ENCODE results near the gene GRB10. TPM values are rescaled to one million over a fixed set of nuclear protein-coding genes. Genes with fewer than 3 reads are reported as not detected.
"Not testable (repeated sequence)": the region's sequence is repeated elsewhere in the genome, so short reads cannot be mapped to it uniquely, and the experiment has no call there.

The GRB10 gene
- polyA plus RNA-seq, 5 donors: 33.7 to 45.6 (median 38.6) TPM

- no peak for DNase-seq
Observed at GRCh38 chr7:50780436-50780835, 2.3 kb downstream of the GRB10 start.

GRCh38 chr7:50779427-50779826 is 3.3 kb downstream of the GRB10 start:
- DNase-seq: no peak

DNA sequence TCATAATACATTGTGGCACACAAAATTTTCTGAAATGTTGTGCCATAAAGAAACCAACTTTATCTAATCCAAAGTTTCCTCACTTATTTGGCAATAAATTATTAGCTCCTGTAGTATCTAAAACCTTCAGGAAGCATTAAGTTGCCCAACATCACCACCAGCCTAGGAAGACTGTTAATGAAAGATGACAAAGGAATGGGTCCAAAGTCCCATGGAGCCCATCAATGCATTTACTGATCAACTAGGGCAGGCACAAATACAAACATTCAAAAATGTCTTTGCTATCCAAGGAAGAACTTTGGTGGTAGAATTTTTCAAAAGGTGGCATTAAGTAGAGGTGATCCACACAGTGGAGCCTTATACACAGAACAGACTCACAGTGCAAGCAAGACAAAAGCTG is 4.5 kb downstream of the GRB10 start:
- no peak for DNase-seq

- no peak for DNase-seq
Observed at GRCh38 chr7:50775836-50776235, 6.9 kb downstream of the GRB10 start.

DNA sequence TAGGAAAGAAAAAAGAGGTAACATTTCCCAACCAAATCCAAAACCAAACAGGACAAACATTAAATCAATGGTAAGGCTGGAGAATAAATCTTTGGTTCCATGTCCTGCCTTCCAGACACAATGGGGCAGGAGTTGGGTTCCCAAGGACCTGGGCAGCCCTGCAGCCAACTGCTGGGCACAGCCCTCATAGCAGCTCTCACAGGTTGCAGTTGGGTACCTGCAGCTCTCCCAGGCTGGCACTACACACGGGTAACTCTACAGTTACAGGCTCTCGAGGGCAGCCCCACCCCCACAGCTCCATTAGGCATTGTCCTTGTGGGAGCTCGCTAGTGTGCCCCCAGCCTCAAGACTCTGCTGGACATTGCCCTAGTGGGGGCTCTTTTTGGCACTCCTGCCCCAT is 7.5 kb downstream of the GRB10 start:
- DNase-seq: no peak

DNA sequence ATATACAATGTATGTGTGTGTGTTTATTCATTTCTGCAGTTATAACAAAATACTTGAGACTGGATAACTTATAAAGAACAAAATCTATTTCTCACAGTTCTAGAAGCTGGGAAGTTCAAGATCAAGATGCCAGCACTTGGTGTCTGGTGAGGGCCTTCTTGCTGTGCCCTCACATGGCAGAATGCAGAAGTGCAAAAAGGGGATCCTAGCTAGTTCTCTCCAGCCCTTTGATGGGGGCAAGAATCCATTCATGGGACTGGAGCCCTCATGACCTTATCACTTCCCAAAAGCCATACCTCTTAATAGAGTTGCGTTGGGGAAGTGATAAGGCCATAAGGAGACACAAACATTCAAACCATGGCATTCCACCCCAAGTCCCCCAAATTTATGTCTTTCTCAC is 8.4 kb downstream of the GRB10 start:
- DNase-seq: no peak

- DNase-seq: not testable (repeated sequence)
Observed at GRCh38 chr7:50773071-50773470, 9.6 kb downstream of the GRB10 start.

DNA sequence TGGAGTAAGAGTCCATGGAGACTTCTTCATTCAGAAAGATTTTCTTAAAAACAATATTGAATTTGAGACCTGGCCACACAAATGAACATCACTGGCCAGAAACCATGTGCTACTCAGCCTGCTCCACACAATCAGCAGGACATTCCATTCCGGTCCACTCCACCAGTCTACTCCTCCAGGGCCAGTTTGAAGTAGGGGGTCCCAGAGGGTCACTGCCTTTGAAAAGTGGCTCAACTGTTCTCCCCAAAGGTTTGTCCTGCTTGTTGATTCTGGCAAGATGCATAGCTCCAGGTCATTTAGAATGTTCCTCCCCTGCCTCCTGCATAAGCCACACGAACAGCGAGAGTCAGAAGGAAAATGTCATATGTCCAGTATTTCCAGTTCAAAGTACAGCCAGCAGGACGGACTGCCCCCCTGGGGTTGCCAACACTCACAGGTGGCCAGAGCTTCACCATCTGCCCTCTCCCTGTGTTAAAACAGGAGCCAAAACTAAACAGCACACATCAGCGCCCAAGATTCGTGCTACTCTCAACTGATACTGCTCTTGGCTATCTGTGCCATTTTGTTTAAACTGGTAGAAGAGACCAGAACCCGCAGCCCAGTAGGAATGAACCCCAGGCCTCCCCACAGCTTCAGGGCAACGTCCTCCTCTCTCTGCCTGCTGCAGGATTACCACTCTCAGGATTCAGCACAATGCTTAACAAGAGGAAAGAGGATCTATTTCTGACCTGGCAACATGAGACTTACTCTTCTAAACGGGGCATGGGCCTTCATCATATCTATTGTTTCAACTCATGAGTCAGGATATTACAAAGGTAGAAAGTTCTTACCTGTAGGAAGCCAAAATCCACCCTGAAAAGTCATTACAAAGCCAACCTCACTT is 11.3 kb downstream of the GRB10 start:
- DNase-seq: no peak

DNA sequence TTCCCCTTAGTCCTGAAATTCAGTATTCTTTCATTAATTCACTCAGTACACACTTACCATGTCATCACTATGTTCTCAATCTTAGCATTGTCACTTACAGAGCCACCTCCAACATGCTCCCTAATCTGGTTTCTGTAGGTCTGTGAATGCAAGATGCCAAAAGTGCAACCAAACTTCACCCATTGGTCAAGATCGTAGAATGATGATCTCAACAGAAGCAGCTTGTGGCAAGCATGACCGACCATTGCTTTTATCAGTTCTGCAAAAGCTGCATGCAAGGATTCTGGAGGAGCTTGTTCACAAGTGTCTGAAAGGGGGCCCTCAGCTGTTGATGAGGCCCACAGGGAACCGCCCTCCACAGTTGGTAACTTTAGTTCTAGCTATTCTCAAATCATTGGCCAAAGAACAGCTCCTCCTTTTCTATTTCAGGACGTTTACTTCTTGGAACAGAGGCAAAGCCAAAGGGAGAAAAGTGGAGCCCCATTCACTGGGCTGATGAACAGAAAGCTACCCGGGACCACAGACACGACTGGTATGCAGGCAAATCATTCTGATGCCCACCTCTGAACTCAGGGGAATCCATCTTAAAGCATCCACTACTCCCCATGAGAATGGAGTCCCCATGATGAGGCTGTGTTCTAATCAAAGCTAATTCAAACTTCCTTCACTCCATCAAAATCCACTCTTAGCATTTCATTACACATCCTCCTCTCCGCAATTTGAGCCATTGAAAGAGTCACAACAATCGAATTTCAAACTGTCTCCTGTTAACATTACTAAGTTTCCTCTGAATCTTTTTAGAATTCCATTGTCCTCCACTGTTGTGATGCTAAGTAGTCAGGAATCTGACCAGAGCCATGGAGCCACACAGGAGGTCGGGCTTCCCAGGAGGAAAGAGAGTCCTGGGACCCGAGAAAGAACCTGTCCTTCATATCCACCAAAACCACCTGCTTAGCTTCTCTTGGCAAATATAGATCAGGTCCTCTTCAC is 13.9 kb downstream of the GRB10 start:
- DNase-seq: no peak

DNA sequence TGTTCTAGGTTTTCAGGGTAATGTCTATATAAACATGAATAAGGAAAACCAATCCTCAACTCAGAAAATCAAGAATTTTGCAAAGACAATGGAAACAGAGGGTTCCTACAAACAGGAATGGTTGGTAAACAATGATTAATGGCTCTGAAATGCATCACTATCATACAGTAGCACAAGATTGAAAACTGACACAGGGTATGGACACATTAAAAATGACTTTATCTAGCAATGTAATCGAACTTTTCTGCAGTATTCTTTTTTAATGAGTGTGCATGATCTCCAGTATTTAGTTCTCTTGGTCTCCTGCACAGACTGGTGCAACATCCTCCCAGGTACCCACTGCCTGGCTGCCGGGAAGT is 15.9 kb downstream of the GRB10 start:
- DNase-seq: no peak

DNA sequence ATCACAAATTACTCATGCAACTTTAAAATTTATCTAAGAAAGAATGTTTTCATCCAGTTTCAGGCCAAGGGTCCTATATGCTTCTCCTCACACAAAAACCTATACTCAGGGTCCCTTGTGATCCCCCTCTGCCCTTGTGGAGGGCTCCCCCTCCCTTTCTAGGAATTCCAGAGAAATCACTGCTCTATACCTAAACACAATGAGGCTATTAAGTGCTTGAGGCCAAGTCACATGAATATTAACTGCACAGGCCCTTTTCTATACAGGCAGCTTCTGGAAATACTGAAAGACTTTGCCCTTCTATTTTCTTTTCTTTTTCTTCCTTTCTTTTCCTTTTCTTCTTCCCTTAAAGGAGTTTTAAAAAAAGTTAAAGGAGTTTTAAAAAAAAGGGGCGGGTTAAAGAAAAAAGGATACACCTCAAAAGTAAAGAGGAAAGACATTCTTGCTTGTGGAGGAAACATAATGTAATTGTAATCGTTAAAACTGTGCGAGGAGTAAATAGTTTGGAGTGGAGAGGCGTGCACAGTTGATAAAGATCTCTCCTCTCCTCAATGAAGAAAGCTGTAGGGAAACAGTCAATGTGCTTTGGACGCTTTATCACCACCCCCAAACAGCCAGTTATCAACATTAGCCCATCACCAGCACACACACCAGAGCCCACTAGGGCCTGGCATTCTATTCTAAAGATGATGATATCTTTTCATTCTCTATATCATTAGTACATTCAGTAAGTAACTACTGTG is 16.4 kb downstream of the GRB10 start:
- DNase-seq: no peak

DNA sequence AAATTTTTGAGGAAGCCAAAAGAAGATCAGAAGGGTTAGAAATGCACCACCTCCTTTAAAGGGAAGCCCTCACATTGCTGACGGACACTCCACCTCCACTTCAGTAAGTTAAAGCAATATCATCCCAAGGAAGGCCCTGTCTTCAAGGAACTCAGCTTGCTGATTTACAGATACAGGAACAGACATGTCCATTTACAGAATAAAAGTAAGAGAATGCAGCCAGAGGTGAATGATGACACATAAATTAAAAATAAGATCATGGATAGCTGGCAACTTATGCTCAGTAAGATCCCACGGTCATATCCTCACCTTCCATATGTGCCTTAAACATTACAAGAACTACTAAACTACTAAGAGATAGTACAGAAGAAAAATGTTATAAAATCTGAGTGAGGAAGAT is 20.4 kb downstream of the GRB10 start:
- DNase-seq: no peak

DNA sequence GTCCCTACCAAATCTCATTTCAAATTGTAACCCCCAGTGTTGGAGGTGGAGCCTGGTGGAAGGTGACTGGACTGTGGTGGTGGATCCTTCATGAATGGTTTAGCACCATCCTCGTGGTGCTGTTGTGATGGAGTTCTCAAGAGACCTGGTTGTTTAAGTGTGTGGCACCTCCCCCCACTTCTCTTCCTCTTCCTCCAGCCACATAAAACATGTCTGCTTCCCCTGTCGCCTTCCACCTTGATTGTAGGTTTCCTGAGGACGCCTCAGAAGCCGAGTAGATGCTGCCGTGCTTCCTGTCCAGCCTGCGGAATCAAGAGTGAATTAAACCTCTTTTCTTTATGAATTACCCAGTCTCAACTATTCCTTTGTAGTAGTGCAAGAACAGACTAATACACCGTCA is 21.0 kb downstream of the GRB10 start:
- no peak for DNase-seq

- no peak for DNase-seq
Observed at GRCh38 chr7:50757703-50758390, 24.8 kb downstream of the GRB10 start.

DNA sequence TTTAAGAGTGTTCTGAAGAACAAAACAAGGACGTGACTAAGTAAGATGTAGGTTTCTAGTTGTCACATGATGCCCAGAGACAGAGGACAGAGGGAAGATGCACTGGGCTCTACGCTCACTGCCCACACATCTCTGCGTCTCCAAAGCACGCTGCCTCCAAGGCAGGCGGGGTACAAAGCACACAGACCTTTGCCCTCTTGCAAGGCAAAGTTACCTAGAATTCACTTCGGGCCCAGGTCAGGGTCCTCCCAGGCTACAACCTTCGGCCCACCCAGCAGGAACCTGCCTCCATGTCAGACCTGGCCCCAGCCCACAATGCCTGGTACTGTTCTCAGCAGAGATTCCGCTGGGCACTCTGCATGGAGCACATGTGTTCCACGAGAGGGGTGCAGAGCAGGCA is 26.5 kb downstream of the GRB10 start:
- no peak for DNase-seq

- DNase-seq: no peak
Observed at GRCh38 chr7:50754684-50755083, 28.0 kb downstream of the GRB10 start.

DNA sequence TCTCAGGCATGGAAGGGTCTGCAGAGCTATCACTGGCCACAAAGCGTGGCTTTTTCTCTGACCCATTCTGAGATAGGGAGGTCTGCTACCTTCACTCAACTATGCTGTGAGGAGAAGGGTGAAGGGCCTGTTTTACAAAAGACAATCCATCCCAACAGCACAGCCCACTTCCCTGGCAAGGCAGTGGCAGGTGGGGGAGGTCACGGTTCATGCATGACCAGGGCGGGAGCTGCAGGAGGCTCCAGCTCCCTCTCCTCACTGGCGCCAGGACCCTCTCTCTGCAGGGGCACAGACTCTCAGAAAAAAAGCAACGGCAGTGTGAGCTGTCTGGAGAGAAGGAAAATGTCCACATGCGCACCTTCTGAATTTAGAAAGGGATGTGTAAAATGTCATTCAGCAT is 28.5 kb downstream of the GRB10 start:
- no peak for DNase-seq

DNA sequence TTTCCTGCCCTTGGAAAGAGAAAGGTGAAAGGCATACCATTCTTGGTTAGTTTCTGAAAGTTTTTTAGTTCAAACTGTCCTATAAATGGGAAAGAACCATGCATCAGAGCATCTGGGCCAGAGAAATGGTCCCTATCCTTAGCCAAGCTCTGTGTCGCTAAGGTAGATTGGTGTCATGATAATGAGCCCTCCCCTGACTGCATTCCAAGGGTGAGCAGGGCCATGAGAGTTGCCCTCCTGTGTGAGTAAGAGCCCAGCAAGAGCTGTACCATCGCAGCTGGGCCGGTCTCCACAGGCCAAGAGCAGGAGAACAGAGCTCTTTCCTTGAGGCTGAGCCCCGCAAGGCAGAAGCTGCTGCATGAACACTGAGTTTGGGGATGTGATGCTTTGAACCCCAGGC is 30.3 kb downstream of the GRB10 start:
- DNase-seq: no peak

GRCh38 chr7:50751146-50751545 is 31.6 kb downstream of the GRB10 start:
- DNase-seq: no peak

DNA sequence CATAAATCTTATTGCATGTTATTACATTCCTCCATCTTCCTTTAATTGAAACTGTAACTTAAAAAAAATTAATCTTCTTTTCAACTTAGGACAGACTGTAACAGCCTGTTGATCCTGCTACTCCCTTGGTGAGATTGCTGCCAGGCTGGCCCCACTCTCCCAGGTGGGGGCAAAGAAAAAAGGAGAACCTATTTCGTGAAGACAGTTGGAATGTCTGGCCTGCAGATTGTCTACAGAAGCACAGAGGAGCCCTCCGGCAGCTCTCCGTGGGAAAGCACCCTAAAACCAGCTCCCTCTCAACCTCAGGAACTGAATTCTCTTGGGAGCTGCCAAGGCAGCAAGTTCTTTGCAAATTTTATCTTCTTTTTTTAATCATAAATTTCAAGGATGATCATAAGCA is 32.8 kb downstream of the GRB10 start:
- DNase-seq: no peak

DNA sequence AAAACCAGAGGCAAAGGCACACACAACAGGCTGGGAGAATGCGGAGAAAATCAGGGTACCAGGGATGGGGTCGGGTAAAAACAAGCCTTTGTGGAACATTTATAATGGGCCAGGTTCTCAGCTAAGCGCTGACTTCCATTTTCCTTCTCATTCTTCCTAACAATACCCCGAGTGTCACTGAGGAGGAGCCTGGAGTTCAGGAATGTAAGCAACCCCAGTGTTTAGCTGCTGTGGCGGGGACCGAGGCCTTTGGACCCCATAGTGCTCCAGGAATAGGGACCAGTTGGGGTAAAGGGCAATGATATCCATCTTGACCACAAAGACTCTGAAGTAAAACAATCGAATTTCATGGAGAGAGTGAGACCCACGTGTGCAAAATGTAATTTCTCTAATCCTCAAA is 34.2 kb downstream of the GRB10 start:
- no peak for DNase-seq

GRCh38 chr7:50745835-50746234 is 36.9 kb downstream of the GRB10 start:
- no peak for DNase-seq

Measured in right lung (tissue), 5 donors.